Upper lobe of right lung (tissue), 1 donor: ENCODE measurements around the gene PDXK. TPM values are rescaled to one million over a fixed set of nuclear protein-coding genes. Genes with fewer than 3 reads are reported as not detected.

ENCODE experiments used
- ATAC-seq: fragments of 200-7000 bp; cut with Tn5 transposase; one replicate; pipeline ENCODE4 v1.9.1; 2020; ENCODE audit warnings: mild to moderate bottlenecking, moderate library complexity
- DNase-seq: peaks from one replicate; pipeline ENCODE4 v3.0.0-alpha.2; 2020
- H3K27ac ChIP-seq: fragments of 200-600 bp; one replicate; pipeline ENCODE4 v1.8.0; 2022
- H3K27me3 ChIP-seq: fragments of 200-600 bp; one replicate; pipeline ENCODE4 v1.8.0; 2022; ENCODE audit warnings: mild to moderate bottlenecking
- H3K36me3 ChIP-seq: fragments of 200-600 bp; one replicate; pipeline ENCODE4 v1.8.0; 2022
- H3K4me1 ChIP-seq: fragments of 200-600 bp; one replicate; pipeline ENCODE4 v1.8.0; 2022
- H3K4me3 ChIP-seq: fragments of 200-600 bp; one replicate; pipeline ENCODE4 v1.8.0; 2022; ENCODE audit warnings: mild to moderate bottlenecking
- H3K9me3 ChIP-seq: fragments of 200-600 bp; one replicate; pipeline ENCODE4 v1.8.0; 2022
- intact Hi-C: fragments of 100-400 bp; cut with DNase I; formaldehyde crosslinking; loops from one replicate; pipeline ENCODE4 v1.11.0; 2022
- total RNA-seq: library from RNA; stranded (reverse); fragmentation: NEBNext Ultra II Directional; extraction: Animal tissue kit (Norgen Biotek cat#: 25700); gene quantifications from one replicate; pipeline ENCODE4 v1.2.1, GENCODE V29; 2021
- TF ChIP-seq, protein P1 (sequence below): fragments of 200-600 bp; IDR thresholded peaks from one replicate; pipeline ENCODE4 v1.8.0; 2022; ENCODE audit warnings: antibody characterized with exemption
- donor health status: DM: no; HTN: yes; CAD: no; lungs with severe emphysema.

PDXK gene
- total RNA-seq, 1 donor from 2014 or later = 280 TPM

- Histone ChIP-seq H3K27ac (no peak overlapping the region), H3K27me3 (no peaks in the 10 kb centered on the region), H3K9me3 (no peaks in the 10 kb centered on the region), H3K4me1 (peaks cover 12% of the 10 kb centered on the region), H3K36me3 (peaks cover 19% of the 10 kb centered on the region), H3K4me3 (no peak overlapping the region)
- no peak for ATAC-seq
- TF ChIP-seq, protein P1, sequence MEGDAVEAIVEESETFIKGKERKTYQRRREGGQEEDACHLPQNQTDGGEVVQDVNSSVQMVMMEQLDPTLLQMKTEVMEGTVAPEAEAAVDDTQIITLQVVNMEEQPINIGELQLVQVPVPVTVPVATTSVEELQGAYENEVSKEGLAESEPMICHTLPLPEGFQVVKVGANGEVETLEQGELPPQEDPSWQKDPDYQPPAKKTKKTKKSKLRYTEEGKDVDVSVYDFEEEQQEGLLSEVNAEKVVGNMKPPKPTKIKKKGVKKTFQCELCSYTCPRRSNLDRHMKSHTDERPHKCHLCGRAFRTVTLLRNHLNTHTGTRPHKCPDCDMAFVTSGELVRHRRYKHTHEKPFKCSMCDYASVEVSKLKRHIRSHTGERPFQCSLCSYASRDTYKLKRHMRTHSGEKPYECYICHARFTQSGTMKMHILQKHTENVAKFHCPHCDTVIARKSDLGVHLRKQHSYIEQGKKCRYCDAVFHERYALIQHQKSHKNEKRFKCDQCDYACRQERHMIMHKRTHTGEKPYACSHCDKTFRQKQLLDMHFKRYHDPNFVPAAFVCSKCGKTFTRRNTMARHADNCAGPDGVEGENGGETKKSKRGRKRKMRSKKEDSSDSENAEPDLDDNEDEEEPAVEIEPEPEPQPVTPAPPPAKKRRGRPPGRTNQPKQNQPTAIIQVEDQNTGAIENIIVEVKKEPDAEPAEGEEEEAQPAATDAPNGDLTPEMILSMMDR = no peak
- DNase-seq = no peak
- intact Hi-C loops = no loop called here
Measured at GRCh38 chr21:43769325-43769958, 50.5 kb downstream of the PDXK start.

DNA sequence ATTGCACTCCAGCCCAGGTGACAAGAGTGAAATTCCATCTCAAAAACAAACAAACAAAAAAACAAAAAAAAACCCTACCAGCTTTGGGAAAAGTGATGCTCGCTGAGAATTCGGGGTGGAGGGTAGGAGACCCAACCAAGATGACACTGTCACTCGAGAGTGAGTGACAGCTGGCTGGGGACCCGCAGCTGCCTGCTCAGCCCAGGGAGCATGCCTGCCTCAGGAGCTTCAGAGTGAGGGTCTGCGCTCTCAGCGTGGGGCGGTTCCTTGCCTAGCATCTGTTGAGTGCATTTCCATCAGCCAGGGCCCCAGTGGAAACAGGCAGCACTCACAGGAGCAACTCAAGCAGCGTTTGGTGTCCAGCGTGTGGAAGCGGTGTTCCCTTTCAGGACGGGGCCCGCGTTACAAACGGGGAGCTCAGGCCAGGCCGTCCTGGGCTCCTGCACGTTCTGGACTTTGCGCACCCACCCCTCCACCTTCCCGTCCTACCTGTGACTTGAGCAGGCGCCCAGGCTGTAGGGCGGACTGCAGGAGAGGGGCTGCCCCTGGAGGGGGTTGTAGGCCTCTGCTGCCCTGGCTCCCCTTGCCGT is 51.2 kb downstream of the PDXK start:
- no peak for DNase-seq
- intact Hi-C loops = no loop called here
- H3K27me3 ChIP-seq = no peaks in the 10 kb centered on the region
- ATAC-seq = no peak
- H3K4me3 ChIP-seq = no peak overlapping the region
- TF ChIP-seq, protein P1 = no peak
- peaks cover 19% of the 10 kb centered on the region for H3K4me1 ChIP-seq
- peaks cover 21% of the 10 kb centered on the region for H3K36me3 ChIP-seq
- no peak overlapping the region for H3K27ac ChIP-seq
- no peaks in the 10 kb centered on the region for H3K9me3 ChIP-seq

DNA sequence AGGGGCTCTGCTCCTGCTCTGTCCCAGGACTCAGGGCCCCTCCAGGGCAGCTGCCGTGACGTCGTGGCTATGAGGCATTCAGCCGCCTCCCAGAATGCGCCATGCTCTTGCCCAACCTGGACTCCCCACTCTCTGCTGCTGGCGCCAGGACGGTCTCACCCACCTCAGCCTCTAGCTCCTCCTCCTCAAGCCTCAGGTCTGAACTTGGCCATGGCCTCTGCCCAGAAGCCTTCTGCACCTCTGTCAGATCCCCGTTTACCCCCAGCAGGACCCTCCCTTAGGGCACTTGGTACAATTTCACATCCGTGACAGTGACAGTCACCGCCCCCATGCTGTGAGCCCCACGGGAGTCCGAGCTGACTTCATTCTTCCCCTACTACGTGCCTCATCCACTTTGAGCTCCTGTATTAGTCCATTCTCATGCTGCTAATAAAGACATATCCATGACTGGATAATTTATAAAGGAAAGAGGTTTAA is 52.3 kb downstream of the PDXK start:
- Histone ChIP-seq H3K36me3 (peaks cover 21% of the 10 kb centered on the region), H3K9me3 (no peaks in the 10 kb centered on the region), H3K27me3 (no peaks in the 10 kb centered on the region), H3K27ac (peak overlapping the region; percentile 36), H3K4me1 (peaks cover 22% of the 10 kb centered on the region), H3K4me3 (peak overlapping the region; percentile 8)
- intact Hi-C loops = no loop called here
- DNase-seq (no peak), ATAC-seq (no peak)
- TF ChIP-seq, protein P1 = no peak

GRCh38 chr21:43771698-43772424 is 52.9 kb downstream of the PDXK start:
- Histone ChIP-seq H3K36me3 (peaks cover 21% of the 10 kb centered on the region), H3K4me1 (peaks cover 22% of the 10 kb centered on the region), H3K27me3 (no peaks in the 10 kb centered on the region), H3K4me3 (peak overlapping the region; percentile 8), H3K9me3 (no peaks in the 10 kb centered on the region), H3K27ac (no peak overlapping the region)
- DNase-seq = no peak
- TF ChIP-seq, protein P1 = no peak
- ATAC-seq = no peak
- intact Hi-C loops = no loop called here

- DNase-seq (no peak), ATAC-seq (no peak)
- TF ChIP-seq, protein P1 = no peak
- Histone ChIP-seq H3K9me3 (no peaks in the 10 kb centered on the region), H3K4me1 (peaks cover 22% of the 10 kb centered on the region), H3K4me3 (no peak overlapping the region), H3K27me3 (no peaks in the 10 kb centered on the region), H3K27ac (no peak overlapping the region), H3K36me3 (peaks cover 21% of the 10 kb centered on the region)
- intact Hi-C loops = no loop called here
Measured at GRCh38 chr21:43772425-43772821, 53.5 kb downstream of the PDXK start.
